VCaP (cell line): ENCODE results near the gene INTS6.

ENCODE experiments used
- H3K27ac ChIP-seq: fragments of 450-650 bp; 2 replicates; pipeline ENCODE4 v1.5.1; 2017
- TF ChIP-seq, protein P1 (sequence below): fragments of 450-650 bp; conservative IDR thresholded peaks from 2 replicates; pipeline ENCODE4 v1.5.1; 2017; ENCODE audit warnings: mild to moderate bottlenecking, moderate library complexity

The INTS6 gene

DNA sequence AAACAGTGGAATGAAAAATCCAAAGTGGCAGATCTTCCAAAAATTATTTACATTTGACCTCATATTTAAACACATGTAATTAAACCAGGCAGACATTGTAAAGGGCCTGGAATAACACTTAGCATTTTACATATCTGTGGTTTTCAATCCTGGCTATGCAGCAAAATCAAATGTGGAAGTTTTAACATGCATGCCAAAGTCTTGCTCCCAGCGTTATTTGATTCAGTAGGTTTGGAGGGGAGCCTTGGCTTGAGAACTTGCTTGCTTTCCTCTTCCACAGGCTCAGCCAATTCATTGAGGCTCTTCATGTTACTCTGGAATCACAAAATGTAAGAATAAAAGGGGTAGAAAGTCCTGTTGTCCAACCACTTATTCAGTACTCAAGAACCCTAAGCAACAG, 42.5 kb upstream of the INTS6 start:
- TF ChIP-seq, protein P1, sequence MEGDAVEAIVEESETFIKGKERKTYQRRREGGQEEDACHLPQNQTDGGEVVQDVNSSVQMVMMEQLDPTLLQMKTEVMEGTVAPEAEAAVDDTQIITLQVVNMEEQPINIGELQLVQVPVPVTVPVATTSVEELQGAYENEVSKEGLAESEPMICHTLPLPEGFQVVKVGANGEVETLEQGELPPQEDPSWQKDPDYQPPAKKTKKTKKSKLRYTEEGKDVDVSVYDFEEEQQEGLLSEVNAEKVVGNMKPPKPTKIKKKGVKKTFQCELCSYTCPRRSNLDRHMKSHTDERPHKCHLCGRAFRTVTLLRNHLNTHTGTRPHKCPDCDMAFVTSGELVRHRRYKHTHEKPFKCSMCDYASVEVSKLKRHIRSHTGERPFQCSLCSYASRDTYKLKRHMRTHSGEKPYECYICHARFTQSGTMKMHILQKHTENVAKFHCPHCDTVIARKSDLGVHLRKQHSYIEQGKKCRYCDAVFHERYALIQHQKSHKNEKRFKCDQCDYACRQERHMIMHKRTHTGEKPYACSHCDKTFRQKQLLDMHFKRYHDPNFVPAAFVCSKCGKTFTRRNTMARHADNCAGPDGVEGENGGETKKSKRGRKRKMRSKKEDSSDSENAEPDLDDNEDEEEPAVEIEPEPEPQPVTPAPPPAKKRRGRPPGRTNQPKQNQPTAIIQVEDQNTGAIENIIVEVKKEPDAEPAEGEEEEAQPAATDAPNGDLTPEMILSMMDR = no peak
- H3K27ac ChIP-seq = no peak overlapping the region

DNA sequence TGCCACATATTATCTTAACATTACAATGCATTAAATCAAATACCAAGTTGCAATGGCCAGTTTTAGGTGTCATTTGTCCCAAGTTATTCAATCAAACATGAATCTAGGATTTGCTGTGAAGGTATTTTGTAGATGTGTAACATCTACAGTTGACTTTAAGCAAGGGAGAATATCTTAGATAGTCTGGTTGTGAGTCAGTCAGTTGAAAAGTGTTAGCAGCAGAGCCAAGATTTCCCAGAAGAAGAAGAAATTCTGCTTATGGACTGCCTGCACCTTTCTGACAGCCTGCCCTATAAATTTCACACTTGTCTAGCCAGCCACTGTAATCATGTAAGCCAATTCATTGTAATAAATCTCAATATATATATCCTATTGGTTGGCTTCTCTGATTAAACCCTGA, 41.3 kb upstream of the INTS6 start:
- H3K27ac ChIP-seq = no peak overlapping the region
- TF ChIP-seq, protein P1 = no peak

DNA sequence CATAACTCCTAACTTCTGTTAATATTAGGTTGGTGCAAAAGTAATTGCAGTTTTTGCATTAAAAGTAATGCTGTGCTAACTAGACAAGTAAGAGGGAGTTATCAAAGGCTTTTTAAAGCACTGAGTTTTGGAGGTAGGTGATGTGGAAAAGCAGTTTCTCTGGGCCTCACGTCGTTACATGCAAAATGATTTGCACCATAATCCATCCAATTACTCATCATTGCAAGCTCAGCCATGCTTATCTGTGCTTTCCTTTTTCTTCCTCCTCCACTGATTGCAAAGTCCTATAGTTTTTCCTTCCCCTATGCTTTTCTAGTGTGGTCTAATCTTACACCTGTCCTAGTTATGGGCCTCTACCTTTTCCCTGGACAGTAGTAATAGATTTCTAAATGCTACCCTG, 35.4 kb upstream of the INTS6 start:
- H3K27ac ChIP-seq = no peak overlapping the region
- TF ChIP-seq, protein P1 = no peak

DNA sequence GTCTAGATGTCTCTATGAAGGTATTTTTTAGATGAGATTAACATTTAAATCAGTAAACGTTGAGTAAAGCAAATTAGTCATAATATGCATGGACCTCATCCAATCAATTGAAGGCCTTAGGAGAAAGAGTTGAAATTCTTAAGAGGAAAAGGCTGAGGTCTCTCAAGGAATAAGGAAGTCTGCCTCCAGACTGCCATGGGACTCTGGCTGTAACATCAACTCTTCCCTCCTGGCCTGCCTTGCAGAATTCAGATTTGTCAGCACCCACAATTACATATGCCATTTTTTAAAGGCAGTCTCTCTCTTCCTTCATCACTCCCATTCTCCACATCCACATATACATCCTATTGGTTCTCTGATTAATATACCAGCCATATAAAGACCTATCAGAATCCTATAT, 28.8 kb upstream of the INTS6 start:
- H3K27ac ChIP-seq = no peak overlapping the region
- TF ChIP-seq, protein P1 = no peak

DNA sequence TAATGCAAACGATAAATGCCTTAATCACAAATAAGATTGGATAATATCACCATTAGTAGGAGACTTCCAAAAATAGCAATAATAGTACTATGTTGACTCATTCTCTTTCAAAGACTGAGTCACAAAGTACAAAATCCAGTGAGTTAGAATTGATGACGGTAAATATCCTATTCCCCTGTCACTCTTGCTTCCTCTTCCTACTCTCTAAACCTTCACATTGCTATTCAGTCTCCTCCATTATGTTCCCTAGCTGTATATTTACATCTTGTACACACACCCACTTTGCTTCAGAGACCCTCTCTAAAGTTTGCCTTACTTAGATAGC, 26.3 kb upstream of the INTS6 start:
- H3K27ac ChIP-seq = no peak overlapping the region
- TF ChIP-seq, protein P1 = no peak

DNA sequence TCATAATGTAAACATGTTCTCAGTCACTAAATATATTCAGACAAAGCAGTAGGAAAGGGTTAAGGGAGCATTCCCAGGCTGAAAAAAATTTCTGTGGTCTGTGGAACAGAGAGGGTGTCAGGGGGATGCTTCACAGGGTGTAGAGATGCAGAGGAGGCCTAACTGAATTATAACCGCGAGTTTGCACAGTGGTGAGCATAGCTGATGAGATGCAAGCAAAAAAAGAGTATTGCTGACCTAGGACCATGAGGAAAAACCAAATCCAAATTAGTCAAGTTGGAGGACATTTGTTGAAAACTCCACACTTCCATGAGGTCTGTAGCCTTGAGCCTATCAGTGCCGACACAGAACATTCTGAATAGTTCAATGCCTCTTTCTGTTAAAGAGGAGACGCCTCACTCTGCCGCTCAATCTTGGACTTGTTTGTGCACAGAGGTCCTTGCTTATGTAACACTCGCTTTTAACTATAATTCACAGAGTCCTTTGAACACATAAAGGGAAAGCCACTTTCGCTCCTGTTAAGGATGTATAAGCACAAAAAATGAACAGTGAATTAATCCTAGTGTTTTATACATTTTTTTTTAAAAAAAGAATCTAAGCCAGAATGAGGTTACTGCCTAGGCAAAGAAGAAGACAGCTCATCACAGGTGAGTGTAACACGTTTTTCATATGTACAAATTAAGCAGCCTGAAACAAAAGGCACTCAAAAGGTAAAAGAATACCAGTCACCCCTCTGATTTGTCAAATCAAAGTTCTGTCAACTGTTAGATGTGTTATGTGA, 25.8 kb upstream of the INTS6 start:
- no peak overlapping the region for H3K27ac ChIP-seq
- TF ChIP-seq, protein P1 = no peak

DNA sequence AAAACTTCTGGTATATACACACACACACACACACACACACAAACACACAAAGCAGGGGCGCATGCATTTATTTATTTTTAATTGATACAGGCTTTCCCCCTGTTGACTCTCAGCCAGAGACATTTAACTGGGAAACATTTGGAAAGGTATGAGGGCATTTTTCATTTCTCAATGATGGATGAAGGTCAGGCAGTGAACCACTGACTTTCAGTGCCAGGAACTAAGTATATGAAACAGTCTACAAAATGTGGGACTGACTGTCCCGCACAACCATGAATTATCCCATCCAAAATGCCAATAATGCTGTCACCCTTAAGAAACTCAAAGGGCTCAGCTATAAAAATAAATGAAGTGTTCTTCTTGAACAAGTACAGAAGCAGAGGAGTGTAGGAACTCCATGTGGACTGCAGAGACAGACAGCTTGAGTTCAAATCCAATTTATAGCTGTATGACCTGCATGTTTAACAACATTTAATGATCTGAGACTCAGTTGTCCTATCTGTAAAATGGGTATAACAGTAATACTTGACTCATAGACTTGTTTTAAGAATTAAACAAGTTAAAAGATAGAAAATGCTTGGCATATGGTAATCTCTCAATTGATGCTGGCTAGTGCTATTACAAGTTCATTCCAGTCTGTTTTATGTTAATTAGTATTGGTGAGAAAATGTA, 25.0 kb upstream of the INTS6 start:
- H3K27ac ChIP-seq = no peak overlapping the region
- TF ChIP-seq, protein P1 = no peak
